Neural progenitor cell (in vitro differentiated cells): ENCODE measurements around the gene EPB42.

Source experiments
- EZH2 ChIP-seq: fragments of 200-600 bp; sonication (generic); IDR thresholded peaks from 2 replicates; pipeline ENCODE4 v1.6.1; 2017; ENCODE audit warnings: antibody characterized with exemption, mild to moderate bottlenecking, moderate library complexity
- EZH2phosphoT487 ChIP-seq: fragments of 200-600 bp; sonication (generic); IDR thresholded peaks from 2 replicates; pipeline ENCODE4 v1.6.1; 2017; ENCODE audit warnings: antibody characterized with exemption
- TF ChIP-seq, protein P1 (sequence below): fragments of 200-600 bp; sonication (generic); IDR thresholded peaks from 2 replicates; pipeline ENCODE4 v1.5.1; 2017; ENCODE audit warnings: antibody characterized with exemption, mild to moderate bottlenecking

- TF ChIP-seq, protein P1, sequence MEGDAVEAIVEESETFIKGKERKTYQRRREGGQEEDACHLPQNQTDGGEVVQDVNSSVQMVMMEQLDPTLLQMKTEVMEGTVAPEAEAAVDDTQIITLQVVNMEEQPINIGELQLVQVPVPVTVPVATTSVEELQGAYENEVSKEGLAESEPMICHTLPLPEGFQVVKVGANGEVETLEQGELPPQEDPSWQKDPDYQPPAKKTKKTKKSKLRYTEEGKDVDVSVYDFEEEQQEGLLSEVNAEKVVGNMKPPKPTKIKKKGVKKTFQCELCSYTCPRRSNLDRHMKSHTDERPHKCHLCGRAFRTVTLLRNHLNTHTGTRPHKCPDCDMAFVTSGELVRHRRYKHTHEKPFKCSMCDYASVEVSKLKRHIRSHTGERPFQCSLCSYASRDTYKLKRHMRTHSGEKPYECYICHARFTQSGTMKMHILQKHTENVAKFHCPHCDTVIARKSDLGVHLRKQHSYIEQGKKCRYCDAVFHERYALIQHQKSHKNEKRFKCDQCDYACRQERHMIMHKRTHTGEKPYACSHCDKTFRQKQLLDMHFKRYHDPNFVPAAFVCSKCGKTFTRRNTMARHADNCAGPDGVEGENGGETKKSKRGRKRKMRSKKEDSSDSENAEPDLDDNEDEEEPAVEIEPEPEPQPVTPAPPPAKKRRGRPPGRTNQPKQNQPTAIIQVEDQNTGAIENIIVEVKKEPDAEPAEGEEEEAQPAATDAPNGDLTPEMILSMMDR: peak; percentile 65
- no peak for TF ChIP-seq EZH2phosphoT487
- no peak for TF ChIP-seq EZH2
Measured at GRCh38 chr15:43204016-43204901, 16.6 kb downstream of the EPB42 start.
